NOMO-1 treated with DMSO at 0.1 percent for 48 hours (cell line): ENCODE data around the gene E2F8.

ENCODE experiments used
- DNase-seq: peaks from one replicate; lab custom pipeline; 2025; ENCODE audit not compliant: unreplicated experiment; lab: John Stamatoyannopoulos, UW

E2F8 gene

DNA sequence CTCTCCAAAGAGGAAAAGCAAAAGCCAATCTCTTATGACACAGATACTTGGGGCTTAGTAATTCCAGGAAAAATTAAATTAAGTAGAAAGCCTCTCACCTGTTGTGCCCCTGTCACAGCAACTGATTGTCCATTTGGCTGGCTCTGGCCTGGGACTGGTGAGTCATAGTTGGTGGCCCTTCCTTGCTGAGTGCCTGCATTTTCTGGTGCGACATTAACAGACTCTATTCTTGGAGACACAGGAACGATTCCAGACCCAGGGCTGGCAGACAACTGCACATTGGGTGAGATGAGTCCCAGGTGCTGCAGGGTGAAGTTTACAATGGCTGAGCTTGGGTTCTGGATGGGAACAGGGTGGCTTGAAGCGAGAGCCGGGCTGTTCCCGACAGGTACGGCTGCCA, 15.6 kb downstream of the E2F8 start:
- DNase-seq = no peak

DNA sequence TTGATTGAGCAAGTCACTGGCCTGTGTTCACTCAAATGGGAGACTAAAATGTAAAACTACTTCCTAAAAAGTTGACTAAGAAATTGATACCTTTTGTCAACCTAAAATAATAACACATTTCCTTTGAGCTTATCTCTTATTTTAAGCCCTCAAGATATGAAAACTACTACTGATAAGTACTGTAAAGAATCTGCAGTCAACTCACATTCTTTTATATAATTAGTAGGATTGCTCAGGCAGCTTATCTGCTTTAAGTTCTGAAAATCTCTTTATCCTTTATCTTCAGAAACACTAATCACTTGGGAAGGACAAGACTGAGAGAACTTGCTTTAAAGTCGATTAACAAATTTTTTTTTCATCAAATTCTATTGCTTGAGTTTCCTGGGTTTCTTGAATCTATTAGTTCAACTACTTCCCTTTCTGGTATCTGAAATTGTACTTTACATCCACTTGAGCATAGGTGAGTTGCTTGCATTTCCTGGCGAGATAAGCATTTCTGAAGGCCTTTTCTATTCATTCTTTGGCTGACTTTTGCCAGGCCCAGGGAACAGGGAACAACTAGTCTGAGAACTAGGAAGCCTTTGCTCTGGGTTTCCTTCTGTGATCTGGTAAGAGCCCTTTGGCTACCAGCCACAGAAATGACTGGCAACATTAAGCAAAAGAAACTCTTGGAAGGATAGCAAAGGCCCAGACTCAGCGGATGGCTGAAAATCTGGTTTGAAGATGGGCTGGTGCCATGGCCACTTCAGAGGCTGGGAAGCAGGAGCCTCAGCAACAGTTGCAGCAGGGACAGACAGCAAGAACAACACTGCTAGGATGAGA, 19.6 kb downstream of the E2F8 start:
- peak; percentile 15 for DNase-seq

DNA sequence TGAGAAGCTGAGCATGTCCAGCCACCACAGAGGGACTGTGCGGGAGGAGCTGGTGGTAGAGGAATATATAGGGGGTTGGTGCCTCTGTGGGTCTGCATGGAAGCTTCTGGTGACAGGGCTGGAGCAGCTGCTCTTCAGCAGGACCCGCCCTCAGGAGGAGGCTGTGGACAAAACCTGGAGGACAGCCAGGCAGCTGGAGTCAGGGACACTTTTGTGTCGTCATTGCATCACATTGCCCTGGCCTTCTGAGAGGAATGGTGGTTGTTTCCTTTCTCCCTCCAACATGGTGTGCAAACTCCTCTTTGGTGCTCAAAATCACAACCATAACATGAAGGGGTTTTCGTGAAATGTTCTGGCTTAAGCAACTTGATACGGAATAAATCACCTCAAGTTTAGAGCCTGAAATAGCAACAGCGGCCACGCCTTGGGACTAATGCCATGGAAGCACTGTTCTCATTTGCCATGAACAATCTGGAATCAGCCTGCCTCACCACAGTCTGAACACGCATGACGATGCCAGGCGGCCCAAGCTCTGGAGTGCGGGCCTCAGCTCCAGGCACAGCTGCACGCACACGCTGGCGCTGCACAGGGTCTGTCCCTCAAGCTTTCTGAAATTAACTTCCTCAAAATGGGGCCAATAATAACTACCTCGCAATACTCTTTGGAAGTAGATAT, 21.8 kb downstream of the E2F8 start:
- peak; percentile 31 for DNase-seq

DNA sequence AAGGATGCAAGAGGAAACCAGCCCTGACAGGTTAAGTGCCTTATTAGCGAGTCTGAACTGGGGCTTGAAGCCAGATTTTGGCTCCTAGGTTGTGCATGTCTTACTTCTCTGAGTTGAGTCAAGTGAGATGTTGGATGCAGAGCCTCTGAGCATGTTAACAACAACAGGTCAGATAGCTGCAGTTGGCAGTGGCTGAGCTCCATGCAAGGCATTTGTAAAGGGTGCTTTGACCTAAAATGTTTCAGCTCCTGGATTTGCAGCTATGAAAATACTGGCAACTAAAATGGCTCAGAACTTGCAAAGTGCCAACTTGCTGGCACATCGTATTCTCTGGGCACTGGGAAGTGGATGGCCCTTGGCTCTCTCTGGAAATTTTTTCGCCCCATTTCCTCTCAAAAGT, 22.5 kb downstream of the E2F8 start:
- DNase-seq = no peak

DNA sequence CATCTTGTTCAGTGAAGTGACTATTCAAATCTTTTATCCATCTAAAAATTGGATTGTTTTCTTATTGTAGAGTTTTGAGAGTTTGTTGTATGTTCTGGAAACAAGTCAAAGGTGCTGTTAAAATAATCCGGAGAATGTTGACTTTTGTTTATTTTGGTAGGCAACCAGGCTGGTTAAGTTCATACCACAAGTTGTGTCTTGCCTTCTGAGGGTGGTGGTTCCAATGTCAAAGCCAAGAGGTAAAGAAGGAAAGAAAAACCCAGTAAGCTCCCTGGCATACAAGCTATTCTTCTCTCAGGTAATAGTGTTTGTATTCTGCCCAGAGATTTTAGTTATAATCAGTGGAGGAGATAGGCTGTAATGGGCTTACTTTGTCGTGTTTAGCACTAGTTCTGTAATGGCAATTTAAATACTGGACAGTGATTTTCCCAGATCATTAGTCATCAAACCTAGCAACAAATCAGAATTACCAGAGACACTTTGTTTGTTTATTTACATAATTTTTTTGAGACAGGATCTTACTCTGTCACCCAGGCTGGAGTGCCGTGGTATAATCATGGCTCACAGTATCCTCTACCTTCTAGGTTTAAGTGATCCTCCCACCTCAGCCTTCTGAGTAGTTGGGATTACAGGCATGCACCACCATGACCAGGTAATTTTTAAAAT, 23.9 kb downstream of the E2F8 start:
- no peak for DNase-seq

DNA sequence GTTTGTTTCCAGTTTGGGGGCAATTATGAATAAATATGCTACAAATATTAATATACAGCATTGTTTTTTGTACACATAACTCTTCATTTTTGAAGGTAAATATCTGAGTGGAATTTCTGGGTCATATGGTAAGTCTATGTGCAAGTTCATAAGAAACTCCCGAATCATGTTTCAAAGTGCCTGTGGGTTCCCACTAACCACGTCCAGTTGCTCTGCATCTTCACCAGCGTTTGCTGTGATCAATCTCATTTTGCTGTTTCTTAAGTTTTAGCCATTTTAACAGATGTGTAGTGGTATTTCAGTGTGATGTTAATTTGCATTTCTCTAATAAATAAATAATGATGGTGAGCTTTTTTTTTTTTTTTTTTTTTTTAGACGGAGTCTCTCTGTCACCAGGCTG, 24.7 kb downstream of the E2F8 start:
- no peak for DNase-seq

DNA sequence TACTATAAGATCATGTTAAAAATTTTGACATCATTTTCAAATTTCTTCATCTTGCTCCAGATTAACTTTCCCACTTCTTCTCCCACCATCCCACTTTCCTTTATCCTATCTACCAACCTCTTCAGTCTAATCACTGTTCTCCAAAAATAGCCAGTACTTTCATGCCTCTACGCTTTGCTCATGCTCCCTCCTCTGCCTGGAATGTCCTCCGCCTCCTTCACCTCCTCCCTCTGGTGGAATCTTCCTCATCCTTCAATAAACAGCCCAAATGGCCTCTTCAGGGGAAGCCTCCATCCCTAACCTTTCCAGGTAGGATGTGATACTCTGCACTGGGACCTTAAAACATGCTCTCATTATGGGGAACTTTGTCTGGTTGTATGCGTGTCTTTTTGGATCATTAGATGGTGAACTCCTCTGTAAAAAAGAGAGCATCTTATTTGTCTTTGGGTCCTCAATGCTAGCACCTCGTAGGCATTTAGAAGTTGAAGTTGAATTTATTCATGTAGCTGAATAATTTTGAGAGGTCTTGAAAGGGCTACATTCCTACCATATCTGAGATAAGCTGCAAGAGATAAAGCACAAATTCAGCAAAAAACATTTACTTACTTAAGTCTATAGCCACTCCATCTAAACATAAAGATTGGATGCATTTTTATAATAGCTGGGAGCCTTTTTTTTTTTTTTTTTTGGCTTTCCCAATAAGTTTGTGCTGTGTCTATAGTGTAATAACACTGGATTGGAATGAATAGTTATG, 31.0 kb downstream of the E2F8 start:
- DNase-seq = no peak

DNA sequence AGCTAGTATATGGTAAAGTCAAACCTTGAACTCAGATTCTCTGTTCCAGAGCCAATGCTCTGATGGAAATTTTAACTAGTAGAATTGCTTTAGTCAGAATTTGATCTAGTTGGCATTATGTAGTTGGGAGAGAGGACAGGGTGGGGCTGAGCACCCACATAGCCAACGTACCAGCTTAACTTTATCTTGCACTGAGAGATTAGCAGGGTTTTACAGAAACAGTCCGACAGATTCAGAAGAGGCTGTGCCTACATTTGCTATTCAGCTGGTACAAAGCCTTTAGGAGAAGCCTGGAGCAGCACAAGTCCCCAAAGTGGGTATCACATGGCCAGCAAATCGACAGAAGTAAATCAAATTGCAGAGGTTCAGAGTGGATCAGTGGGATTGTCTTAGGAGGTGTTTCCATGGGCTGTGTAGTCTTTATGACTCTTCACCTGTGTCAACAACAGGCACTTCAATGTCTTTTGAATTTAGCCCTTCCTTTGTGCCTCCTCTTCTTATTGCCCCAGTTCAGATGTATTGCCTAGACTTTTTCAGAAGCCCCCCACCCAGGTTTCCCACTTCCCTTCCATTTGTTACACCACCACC, 31.7 kb downstream of the E2F8 start:
- DNase-seq = no peak

DNA sequence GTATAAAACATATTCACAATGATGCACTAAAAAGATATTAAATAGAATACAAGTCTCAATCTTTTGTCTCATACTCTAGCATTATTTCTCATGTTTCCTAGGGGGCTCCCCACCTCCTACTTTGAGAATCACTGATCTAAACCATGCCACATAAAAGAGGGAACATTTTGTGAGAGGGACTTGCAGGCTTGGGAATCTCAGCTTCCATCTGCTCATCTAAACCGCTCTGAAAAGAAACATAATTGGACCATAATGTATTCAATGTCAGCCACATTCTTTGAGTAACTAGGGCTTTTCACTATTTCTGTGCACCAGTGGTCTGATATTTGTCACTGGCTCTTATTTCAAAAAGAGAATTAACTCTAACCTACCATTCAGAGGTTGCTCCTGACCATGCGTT, 32.6 kb downstream of the E2F8 start:
- DNase-seq = no peak

DNA sequence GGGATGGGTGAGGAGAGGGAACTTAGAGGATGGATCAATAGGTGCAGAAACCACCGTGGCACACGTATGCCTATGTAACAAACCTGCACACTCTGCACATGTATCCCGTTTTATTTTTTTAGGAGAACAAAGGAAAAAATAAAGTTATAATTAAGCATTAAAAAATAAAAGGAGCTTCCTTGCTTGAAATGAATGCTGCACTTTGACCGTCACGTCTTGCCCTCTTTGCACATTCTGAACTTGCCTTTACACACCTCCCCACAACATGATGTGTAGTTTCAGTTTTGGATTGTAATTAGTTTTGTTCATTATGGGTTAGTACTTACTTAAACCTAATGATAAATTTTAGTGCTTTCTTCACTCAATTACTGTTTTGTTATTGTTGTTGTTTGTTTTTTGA, 35.9 kb downstream of the E2F8 start:
- no peak for DNase-seq

DNA sequence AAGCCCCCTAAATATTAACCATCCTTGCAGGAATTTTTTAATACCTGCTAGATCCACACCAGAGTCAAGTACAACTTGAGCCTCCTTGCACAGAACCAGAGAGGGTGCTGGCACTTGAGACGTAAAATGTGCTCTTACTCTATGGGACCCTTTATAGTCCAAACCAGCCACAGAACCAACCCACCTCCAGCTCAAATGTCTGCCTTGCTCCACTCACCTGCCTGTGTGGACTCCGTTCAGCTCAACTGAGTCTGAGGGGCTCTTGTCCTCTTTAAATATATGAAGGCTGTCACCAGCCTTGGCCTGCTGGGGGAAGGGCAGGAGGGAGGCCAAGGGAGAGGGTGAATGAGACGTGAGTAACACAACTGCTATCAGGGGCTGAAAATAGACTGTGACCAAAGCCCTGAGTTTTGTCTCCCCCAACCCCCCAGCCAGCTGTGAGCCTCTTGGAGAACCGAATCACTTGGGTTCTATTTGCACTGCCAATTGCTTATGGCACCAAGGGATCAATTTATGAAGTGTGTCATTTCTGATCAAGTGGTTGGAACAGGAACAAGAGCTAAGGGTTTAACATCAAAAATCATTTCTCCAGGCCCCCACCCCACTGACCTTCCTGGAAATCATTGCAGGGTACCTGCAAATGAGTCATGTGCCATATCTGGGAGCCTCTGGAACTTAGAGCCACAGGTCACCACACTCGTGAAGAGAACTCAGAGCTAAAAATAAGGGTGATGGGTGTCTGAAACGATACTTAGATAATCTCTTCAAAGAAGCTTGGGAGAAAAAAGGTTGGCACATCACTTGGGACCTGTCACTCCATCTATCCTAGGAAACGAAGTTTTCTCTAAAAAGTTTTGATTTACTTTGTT, 38.8 kb downstream of the E2F8 start, which contains the start of gene CSRP3:
Gene CSRP3, minus strand, starts transcription at position 247 of the 869 bp plus-strand sequence. CDS start 9,535 bp downstream, outside the sequence.
- DNase-seq = no peak

DNA sequence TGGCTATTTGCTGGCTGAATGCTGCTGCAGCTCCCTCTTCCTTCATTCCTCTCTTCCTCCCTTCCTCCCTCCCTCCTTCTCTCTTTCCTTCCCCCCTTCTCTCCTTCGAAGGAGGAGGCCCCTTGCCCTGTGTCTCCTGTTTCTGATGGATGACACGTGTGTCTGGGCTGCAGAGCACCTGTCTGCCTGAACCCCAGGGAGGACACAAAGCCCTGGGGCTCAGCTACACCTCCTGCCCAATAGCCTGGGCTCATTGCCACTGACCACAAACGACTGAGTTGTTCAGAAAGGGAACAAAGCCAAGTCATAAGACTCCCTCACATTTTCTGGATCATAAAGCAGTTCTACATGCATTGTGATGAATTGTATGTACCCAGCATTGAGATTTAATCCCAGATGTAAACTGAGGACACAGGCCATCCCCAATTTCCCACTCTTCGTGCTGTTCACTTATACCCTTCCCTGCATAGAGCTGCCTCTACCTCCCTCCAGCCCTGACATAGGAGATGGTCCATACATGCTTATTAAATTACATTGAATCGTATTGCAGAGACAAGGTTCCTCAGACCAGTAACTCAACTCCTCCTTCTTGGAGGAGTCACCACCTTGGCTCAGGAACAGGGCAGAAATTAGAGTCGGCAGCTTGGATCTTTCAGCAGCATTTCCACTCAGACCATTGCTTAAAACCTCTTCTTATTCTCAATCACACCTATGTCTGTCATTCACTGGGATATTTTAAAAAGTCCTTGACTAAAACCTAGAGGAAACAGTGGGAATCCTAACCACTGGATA, 40.1 kb downstream of the E2F8 start:
- no peak for DNase-seq

DNA sequence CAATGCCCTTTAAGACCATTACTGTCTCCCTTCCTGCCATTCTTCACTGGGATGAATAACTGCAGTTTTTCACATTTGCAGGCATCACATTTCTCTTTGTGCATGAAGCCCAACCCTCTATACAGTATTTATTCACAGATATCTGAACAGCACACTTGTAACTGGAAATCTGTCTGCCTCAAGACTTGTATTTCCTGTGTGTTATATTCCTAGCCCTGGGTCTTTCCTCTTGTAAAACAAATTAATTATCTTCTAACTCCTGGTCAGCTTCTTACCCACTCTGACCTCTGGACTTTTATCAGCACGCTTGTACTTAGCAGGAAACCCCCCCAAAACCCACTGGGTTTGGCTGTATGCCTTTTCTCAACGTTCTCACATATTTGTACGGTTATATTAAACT, 41.0 kb downstream of the E2F8 start:
- no peak for DNase-seq

DNA sequence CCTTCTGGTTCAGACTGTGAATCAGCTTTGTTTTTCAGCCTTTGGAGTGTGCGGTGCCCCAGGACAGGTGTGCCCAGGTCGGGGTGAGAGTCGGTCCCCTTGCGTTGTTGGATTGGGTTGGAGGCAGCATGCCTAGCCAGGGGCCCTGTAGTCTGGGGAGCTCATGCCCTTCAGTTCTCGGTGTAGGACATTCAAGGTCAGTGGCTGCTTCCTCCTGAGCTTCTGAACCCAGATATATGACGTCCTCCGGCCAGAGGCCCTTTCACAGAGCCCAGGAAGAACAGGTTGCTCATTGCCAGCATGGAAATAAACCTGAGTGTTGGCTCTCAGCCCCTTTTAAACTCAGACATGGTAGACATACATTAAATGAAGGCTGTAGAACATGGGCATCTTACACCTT, 41.7 kb downstream of the E2F8 start:
- no peak for DNase-seq

DNA sequence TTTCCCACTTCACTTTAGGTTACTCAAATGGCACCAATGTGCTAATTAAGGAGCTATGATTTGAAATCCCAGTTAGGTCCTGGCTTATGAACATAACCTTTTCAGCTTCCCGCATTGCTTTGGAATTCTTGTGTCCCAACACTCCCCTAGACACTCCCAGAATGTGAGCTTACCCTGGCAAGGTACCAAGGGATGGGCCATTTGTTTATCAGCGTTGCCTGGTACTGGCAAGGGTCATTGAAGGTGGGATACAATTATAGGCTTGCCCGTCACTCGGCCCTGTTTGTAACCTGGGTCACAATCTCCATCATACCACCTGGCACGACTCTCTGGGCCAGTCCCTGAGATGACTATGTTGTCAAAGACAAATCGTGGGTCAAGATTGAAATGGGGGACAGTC, 44.3 kb downstream of the E2F8 start:
- DNase-seq = no peak

DNA sequence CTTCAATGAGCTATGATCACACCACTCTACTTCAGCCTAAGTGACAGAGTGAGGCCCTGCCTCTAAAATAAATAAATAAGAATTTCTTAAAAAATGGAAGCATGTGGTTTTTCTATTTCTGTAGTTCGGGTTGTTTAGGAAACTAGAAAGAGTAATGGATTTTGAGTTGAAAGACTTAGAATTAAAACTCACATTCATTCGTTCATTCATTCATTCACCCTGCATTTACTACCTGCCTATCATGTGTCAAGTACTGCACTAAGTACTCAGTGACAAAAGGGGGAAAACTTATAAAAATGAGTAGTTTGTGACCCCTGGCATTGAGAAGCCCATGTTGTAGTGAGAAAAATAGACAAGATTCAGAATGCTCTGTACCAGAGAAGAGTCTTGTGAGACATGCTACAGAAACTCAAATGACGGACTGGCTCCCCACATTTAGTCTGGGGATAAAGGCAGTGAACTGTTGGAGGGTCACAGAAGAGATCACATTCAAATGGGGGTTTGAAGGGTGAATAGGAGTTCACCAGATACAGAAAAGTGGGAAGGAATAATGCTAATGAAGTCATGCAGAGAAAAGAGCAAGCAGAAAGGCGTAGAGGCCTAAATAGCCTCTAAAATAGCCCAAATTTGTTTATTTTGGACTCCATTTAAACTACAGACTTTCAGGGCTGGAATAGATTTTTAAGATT, 46.0 kb downstream of the E2F8 start:
- DNase-seq = no peak

DNA sequence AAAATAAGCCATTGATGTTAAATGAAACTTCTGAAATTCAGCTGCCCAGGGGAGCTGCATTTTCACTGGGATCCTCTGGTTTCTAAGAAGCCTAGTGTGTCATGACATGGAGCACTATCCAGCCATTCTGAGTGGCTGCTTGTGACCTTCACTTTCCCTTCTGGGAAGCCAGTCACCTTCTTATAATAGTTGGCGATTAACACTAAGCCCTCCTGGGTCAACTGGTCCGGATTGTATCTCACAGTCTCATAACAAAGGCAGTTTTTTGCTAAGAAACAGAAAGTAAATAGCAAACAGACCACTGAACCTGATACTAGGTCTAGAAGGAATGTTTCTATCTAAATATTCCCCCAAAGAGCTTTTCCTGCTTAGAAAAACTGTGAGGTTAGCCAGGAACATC, 46.8 kb downstream of the E2F8 start:
- DNase-seq = no peak

DNA sequence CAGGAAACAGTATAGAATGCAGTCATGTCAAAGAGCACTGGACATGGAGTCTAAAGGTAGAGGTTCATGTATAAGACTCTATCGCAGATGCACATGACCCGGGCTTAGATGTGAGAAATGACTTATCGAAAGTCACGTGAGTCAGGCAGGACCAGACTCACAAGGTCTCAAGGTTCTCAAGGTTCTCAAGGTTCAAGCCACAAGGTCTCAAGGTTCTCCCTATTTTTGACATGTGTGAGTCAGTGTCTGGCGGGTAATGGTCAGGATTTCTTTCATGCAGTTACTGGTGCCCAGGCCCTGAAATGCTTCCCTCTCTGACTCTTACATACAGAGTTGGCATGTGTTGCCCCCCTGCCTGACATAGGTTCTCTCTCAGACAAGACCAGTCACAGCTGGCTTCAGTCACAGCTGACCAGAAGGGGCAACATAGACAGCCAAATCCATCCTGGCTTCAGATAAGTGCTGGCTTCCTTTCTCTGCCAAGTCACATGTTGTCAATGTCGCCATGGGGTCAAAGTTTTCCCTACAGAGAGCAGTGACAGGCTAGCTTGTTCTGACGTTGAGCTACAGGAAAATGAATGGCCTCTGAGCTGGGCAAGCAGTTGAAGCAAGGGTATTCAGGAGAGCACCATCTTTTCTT, 49.1 kb downstream of the E2F8 start:
- DNase-seq = no peak
